Choroid plexus epithelial cell (primary cell): ENCODE data around the gene UNC13D.

Experiments used
- DNase-seq: peaks from one replicate; pipeline ENCODE4 v3.0.0-alpha.2; 2010; ENCODE audit warnings: low read depth
- H3K4me3 ChIP-seq: 2 replicates; pipeline ENCODE4 v1.5.1; 2011; ENCODE audit warnings: low read depth, mild to moderate bottlenecking, control low read depth, low read length, moderate library complexity
- CTCF ChIP-seq: conservative IDR thresholded peaks from 2 replicates; pipeline ENCODE4 v1.5.1; 2011; ENCODE audit warnings: low read depth, mild to moderate bottlenecking, control low read depth, inconsistent platforms, low read length, moderate library complexity

The UNC13D gene

GRCh38 chr17:75877752-75878173 is 33.6 kb upstream of the UNC13D start:
- peak; percentile 66 for DNase-seq
- peak; percentile 35 for TF ChIP-seq CTCF
- peak overlapping the region; percentile 66 for H3K4me3 ChIP-seq

GRCh38 chr17:75876938-75877751 is 32.9 kb upstream of the UNC13D start:
- peak; percentile 88 for DNase-seq
- no peak for TF ChIP-seq CTCF
- peak overlapping the region; percentile 66 for H3K4me3 ChIP-seq

GRCh38 chr17:75876190-75876937 is 32.2 kb upstream of the UNC13D start:
- TF ChIP-seq CTCF: peak; percentile 24
- peak overlapping the region; percentile 66 for H3K4me3 ChIP-seq
- DNase-seq: no peak

- no peak overlapping the region for H3K4me3 ChIP-seq
- no peak for TF ChIP-seq CTCF
Observed at GRCh38 chr17:75875940-75876189, 31.7 kb upstream of the UNC13D start.

GRCh38 chr17:75875182-75875939 is 31.2 kb upstream of the UNC13D start:
- no peak overlapping the region for H3K4me3 ChIP-seq
- no peak for DNase-seq
- TF ChIP-seq CTCF: no peak

More at GRCh38 chr17:75875940-75876189, 31.7 kb upstream of the UNC13D start:
- no peak for DNase-seq

- H3K4me3 ChIP-seq: no peak overlapping the region
- TF ChIP-seq CTCF: no peak
- no peak for DNase-seq
Observed at GRCh38 chr17:75874323-75875181, 30.3 kb upstream of the UNC13D start.
